Measurements from ENCODE around the gene ITIH5. TPM values are rescaled to one million over a fixed set of nuclear protein-coding genes. Genes with fewer than 3 reads are reported as not detected.
A peak's percentile ranks its signal among the peaks of the same experiment; 100 is the strongest.

Gene ITIH5
- total and polyA plus RNA-seq, 2 donors (not counting 1 experiment from before 2014, with no cell fraction given) = 0.22 to 12.4 TPM

DNA sequence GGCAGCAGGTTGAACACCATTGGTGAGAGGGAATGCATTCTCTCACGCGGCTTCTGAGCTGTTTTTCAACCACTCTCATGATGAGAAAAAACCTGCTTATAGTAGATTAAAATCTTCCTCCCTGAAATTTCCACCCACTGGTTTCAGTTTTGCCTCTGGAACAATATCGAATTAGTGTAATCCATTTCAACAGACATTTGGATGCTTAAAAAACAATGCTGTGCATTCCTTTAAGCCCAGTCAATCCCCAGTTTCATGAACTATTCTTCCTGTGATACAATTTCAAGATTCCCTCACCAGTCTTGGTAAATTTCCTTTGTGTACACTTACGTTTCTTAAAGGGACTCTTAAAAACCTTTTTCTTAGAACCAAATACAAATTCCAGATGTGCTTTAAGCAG lies 89.6 kb downstream of the ITIH5 start:
- Histone ChIP-seq H3K9ac (ENCODE audit: insufficient read depth, low read length) (no peak overlapping the region), H3K79me2 (ENCODE audit: control insufficient read depth, insufficient read depth, low read length) (no peaks in the 10 kb centered on the region), H4K20me1 (ENCODE audit: control insufficient read depth, extremely low read depth, insufficient read depth, low read length) (no peaks in the 10 kb centered on the region), H3K4me1 (ENCODE audit: control insufficient read depth, extremely low read depth, insufficient read depth, low read length) (no peaks in the 10 kb centered on the region), H3K27me3 (ENCODE audit: control insufficient read depth, insufficient read depth, low read length) (no peaks in the 10 kb centered on the region), H3K27ac (ENCODE audit: insufficient read depth, low read length) (no peak overlapping the region), H3K9me3 (ENCODE audit: control insufficient read depth, insufficient read depth, low read depth, low read length) (no peaks in the 10 kb centered on the region), H3K4me3 (replicated peaks in 1 of 4; ENCODE audit: control extremely low read depth in 1 of 4, insufficient read depth in 1 of 4, low read depth in 3 of 4, low read length in 4 of 4) (no peak overlapping the region), H3K36me3 (ENCODE audit: control insufficient read depth, insufficient read depth, low read length) (no peaks in the 10 kb centered on the region), H2AFZ (ENCODE audit: low read length) (no peak overlapping the region), H3K4me2 (ENCODE audit: extremely low read depth, insufficient read depth, low read length) (no peak overlapping the region)
- DNase-seq (ENCODE audit: low read depth in 2 of 2) = no peak
- no peak for TF ChIP-seq EZH2 (IDR thresholded peaks at IDR 0.05; ENCODE audit: low read length, missing control alignments)
- TF ChIP-seq, protein P1, sequence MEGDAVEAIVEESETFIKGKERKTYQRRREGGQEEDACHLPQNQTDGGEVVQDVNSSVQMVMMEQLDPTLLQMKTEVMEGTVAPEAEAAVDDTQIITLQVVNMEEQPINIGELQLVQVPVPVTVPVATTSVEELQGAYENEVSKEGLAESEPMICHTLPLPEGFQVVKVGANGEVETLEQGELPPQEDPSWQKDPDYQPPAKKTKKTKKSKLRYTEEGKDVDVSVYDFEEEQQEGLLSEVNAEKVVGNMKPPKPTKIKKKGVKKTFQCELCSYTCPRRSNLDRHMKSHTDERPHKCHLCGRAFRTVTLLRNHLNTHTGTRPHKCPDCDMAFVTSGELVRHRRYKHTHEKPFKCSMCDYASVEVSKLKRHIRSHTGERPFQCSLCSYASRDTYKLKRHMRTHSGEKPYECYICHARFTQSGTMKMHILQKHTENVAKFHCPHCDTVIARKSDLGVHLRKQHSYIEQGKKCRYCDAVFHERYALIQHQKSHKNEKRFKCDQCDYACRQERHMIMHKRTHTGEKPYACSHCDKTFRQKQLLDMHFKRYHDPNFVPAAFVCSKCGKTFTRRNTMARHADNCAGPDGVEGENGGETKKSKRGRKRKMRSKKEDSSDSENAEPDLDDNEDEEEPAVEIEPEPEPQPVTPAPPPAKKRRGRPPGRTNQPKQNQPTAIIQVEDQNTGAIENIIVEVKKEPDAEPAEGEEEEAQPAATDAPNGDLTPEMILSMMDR (conservative IDR thresholded peaks at IDR 0.05 in 1 of 2, IDR thresholded peaks at IDR 0.05 in 1 of 2; ENCODE audit: low read depth in 1 of 2, low read length in 2 of 2) = no peak

DNA sequence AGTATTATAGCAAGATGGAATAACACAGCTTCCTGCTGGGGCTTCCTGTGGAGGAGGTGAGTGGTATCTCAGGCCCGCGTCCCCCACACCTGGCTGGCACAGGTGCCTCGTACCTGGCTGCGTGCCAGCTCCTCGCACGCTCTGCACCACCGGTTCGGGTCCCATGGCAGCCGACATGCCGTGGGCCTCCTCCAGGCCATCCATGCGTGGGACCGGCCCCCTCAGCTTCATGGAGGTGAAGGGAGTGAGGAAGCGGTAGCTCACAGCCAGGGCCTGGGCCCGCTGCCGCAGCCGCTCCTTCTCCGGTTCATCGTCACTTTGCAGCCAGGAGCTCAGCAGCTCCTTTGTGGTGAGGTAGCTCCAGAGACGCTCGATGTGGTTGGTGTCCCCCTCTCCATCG lies 90.4 kb downstream of the ITIH5 start:
- H3K36me3 ChIP-seq (ENCODE audit: control insufficient read depth, insufficient read depth, low read length) = no peaks in the 10 kb centered on the region
- no peaks in the 10 kb centered on the region for H3K9me3 ChIP-seq (ENCODE audit: control insufficient read depth, insufficient read depth, low read depth, low read length)
- no peaks in the 10 kb centered on the region for H4K20me1 ChIP-seq (ENCODE audit: control insufficient read depth, extremely low read depth, insufficient read depth, low read length)
- H3K27ac ChIP-seq (ENCODE audit: insufficient read depth, low read length) = no peak overlapping the region
- no peak overlapping the region for H3K4me3 ChIP-seq (replicated peaks in 1 of 4; ENCODE audit: control extremely low read depth in 1 of 4, insufficient read depth in 1 of 4, low read depth in 3 of 4, low read length in 4 of 4)
- no peak overlapping the region for H3K4me2 ChIP-seq (ENCODE audit: extremely low read depth, insufficient read depth, low read length)
- DNase-seq (ENCODE audit: low read depth in 2 of 2) = no peak
- no peak for TF ChIP-seq EZH2 (IDR thresholded peaks at IDR 0.05; ENCODE audit: low read length, missing control alignments)
- TF ChIP-seq, protein P1 (conservative IDR thresholded peaks at IDR 0.05 in 1 of 2, IDR thresholded peaks at IDR 0.05 in 1 of 2; ENCODE audit: low read depth in 1 of 2, low read length in 2 of 2) = no peak
- no peak overlapping the region for H2AFZ ChIP-seq (ENCODE audit: low read length)
- no peaks in the 10 kb centered on the region for H3K27me3 ChIP-seq (ENCODE audit: control insufficient read depth, insufficient read depth, low read length)
- H3K9ac ChIP-seq (ENCODE audit: insufficient read depth, low read length) = no peak overlapping the region
- H3K79me2 ChIP-seq (ENCODE audit: control insufficient read depth, insufficient read depth, low read length) = no peaks in the 10 kb centered on the region
- H3K4me1 ChIP-seq (ENCODE audit: control insufficient read depth, extremely low read depth, insufficient read depth, low read length) = no peaks in the 10 kb centered on the region

DNA sequence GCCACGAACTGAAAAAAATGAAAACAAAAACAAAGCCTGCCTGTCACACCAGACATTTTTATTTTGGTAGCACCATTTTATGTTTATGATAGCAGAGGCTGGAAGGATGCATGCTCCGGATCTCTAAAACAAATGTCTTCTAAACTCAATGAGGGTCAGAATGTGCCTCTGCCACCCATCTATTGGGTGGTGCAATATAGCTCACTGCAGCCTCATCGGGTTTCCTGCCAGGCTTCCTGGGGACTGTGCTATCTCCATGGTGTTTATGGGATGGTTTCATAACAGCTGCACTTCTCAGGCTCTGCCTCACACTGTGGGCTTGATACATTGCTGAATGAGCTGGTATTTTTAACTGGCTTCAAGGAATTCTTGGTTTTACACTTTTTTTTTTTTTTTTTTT lies 94.4 kb downstream of the ITIH5 start:
- Histone ChIP-seq H3K27me3 (ENCODE audit: control insufficient read depth, insufficient read depth, low read length) (no peaks in the 10 kb centered on the region), H3K79me2 (ENCODE audit: control insufficient read depth, insufficient read depth, low read length) (no peaks in the 10 kb centered on the region), H3K4me2 (ENCODE audit: extremely low read depth, insufficient read depth, low read length) (no peak overlapping the region), H3K9ac (ENCODE audit: insufficient read depth, low read length) (no peak overlapping the region), H3K9me3 (ENCODE audit: control insufficient read depth, insufficient read depth, low read depth, low read length) (no peaks in the 10 kb centered on the region), H2AFZ (ENCODE audit: low read length) (no peak overlapping the region), H3K36me3 (ENCODE audit: control insufficient read depth, insufficient read depth, low read length) (no peaks in the 10 kb centered on the region), H3K27ac (ENCODE audit: insufficient read depth, low read length) (no peak overlapping the region), H4K20me1 (ENCODE audit: control insufficient read depth, extremely low read depth, insufficient read depth, low read length) (no peaks in the 10 kb centered on the region), H3K4me1 (ENCODE audit: control insufficient read depth, extremely low read depth, insufficient read depth, low read length) (no peaks in the 10 kb centered on the region), H3K4me3 (replicated peaks in 1 of 4; ENCODE audit: control extremely low read depth in 1 of 4, insufficient read depth in 1 of 4, low read depth in 3 of 4, low read length in 4 of 4) (no peak overlapping the region)
- no peak for TF ChIP-seq EZH2 (IDR thresholded peaks at IDR 0.05; ENCODE audit: low read length, missing control alignments)
- TF ChIP-seq, protein P1 (conservative IDR thresholded peaks at IDR 0.05 in 1 of 2, IDR thresholded peaks at IDR 0.05 in 1 of 2; ENCODE audit: low read depth in 1 of 2, low read length in 2 of 2) = no peak
- DNase-seq (ENCODE audit: low read depth in 2 of 2) = peak in 1 of 2 donors; percentile 34

All from fibroblast of lung (primary cell).